Measurements from ENCODE around the gene SPATA2L. TPM values are rescaled to one million over a fixed set of nuclear protein-coding genes. Genes with fewer than 3 reads are reported as not detected.
A peak's percentile ranks its signal among the peaks of the same experiment; 100 is the strongest.

SPATA2L gene
- total and polyA plus RNA-seq, 2 of the 13 experiments (the other 11 are each of a cell fraction or from before 2014, with no cell fraction given) = 9.1 to 20.7 TPM

DNA sequence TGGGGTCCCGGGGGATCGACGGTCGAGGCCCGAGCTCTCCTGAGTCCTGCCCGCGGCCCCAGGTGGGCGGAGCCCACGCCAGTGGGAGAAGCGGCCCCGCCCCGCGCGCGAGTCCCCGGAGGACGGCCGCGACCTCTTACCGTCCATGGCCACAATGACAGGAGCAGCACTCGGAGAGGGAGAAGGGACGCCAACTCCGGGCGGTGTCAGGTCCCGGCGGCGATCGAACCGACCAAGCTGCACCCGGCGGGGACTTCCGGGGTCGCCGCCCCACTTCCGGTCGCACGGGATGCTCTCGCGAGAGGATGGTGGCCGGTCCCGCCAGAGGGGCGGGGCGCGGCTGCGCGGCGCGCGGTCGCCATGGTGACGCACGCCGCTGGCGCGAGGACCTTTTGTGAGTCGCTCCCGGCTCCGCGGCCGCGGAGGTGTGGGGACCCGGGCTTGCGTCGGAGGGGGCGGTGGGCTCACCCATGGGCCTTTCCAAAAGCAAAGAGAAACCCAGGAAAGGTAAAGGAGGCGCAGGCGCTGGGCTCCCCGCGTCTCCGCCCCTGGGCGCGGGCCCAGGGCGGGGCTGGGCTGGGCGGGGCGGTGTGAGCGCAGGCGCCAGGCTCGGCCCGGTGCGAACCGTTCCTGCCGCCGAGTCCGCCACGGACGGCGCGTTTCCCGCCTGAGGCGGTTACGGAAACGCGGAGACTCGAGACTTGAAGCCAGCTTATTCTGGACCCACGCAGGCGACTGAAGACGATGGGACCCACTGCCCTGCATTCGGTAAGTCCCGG, 43.9 kb downstream of the SPATA2L start, which contains the start of the genes CHMP1A and SPATA33:
TSS of gene CHMP1A (minus strand) at position 267 of the 779 bp plus-strand sequence. CDS start at position 147, 120 bp downstream.
TSS of gene SPATA33 (plus strand) at position 395 of the 779 bp plus-strand sequence. CDS start at position 471, 76 bp downstream.
- peak within 1 kb of the TSS; percentile 96 for H3K9ac ChIP-seq (ENCODE audit: insufficient read depth, low read depth, low read length)
- peak within 1 kb of the TSS; percentile 97 for H3K4me2 ChIP-seq (ENCODE audit: low read depth, low read length)
- H3K27ac ChIP-seq (ENCODE audit: extremely low read length, insufficient read depth, low read length) = peak within 1 kb of the TSS; percentile 64
- H3K9me3 ChIP-seq (ENCODE audit: low read length) = no peaks in the 10 kb centered on the region
- BruUV-seq (replicated peaks) = no TSS peak
- H2AFZ ChIP-seq (ENCODE audit: low read length) = peak within 1 kb of the TSS; percentile 81
- WGBS (ENCODE audit: low lambda C conversion rate) = under 1% methylated on average over 37 of the region's 99 CpGs
- peaks cover 49% of the 10 kb centered on the region for H3K79me2 ChIP-seq (ENCODE audit: insufficient read depth, low read length)
- ChIA-PET CTCF (ENCODE audit: low intra/inter-chr PET ratio, low total read pairs) (interaction anchor here (1.1 kb wide), 1 partner anchor 16 kb away, joined by 3 read pairs; no protein-coding TSS in a partner anchor), POLR2A (interaction anchor here (0.5 to 2.8 kb wide), 5 partner anchors 30 to 335 kb away, joined by 3 to 21 read pairs (median 5); partner anchors contain the start of genes CDK10 and SPATA2L)
- H3K4me3 ChIP-seq (replicated peaks in 1 of 3; ENCODE audit: insufficient read depth in 1 of 3, low read depth in 2 of 3, low read length in 3 of 3) = peak within 1 kb of the TSS; percentile 91 to 100 (median 99)
- H4K20me1 ChIP-seq (ENCODE audit: insufficient read depth, low read length) = no peaks in the 10 kb centered on the region
- DNase-seq (ENCODE audit: low spot score) = peak; percentile 78
- in situ Hi-C loops (cut with HindIII; ENCODE audit: extremely low pct_ligation_motif_present, low pct_unique_long_range_greater_than_20kb) = loop anchor here (5.0 kb wide), 1 partner anchor 45 kb away; the partner anchor contains the start of gene SPATA2L
- peaks cover 13 to 37% of the 10 kb centered on the region in 2 experiments for H3K36me3 ChIP-seq (replicated peaks in 1 of 2; ENCODE audit: control insufficient read depth in 1 of 2, insufficient read depth in 2 of 2, low read length in 2 of 2)
- intact Hi-C loops (cut with micrococcal nuclease; ENCODE audit: unreplicated experiment) = loop anchor here (2.0 kb wide), 1 partner anchor 43 kb away; the partner anchor contains the start of gene SPATA2L
- no peaks in the 10 kb centered on the region; a peak in 1 of 5 replicates for H3K27me3 ChIP-seq (ENCODE audit: control insufficient read depth in 1 of 2, insufficient read depth in 2 of 2, low read length in 2 of 2)
- peak; percentile 94 for FAIRE-seq
- peak; percentile 93 for ATAC-seq
- H3K4me1 ChIP-seq (ENCODE audit: insufficient read depth, low read length) = peaks cover 38% of the 10 kb centered on the region
- TF ChIP-seq ZNF790 (CRISPR knock-in tag; IDR thresholded peaks at IDR 0.05; ENCODE audit: borderline replicate concordance) = peak; percentile 78; the same call in 1 of the 2 replicates
- TF ChIP-seq FOSL2 (CRISPR knock-in tag; IDR thresholded peaks at IDR 0.05) = peak; percentile 33; the same call in 1 of the 2 replicates
- TF ChIP-seq ZSCAN20 (CRISPR knock-in tag; IDR thresholded peaks at IDR 0.05; ENCODE audit: borderline replicate concordance) = peak; percentile 14; the same call in 1 of the 2 replicates
- 0 out of 2 replicates have a peak, but pooled peaks have one; percentile 77 for TF ChIP-seq KDM4B (CRISPR knock-in tag; IDR thresholded peaks at IDR 0.05)
- TF ChIP-seq, protein P1, sequence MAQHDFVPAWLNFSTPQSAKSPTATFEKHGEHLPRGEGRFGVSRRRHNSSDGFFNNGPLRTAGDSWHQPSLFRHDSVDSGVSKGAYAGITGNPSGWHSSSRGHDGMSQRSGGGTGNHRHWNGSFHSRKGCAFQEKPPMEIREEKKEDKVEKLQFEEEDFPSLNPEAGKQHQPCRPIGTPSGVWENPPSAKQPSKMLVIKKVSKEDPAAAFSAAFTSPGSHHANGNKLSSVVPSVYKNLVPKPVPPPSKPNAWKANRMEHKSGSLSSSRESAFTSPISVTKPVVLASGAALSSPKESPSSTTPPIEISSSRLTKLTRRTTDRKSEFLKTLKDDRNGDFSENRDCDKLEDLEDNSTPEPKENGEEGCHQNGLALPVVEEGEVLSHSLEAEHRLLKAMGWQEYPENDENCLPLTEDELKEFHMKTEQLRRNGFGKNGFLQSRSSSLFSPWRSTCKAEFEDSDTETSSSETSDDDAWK (CRISPR knock-in tag; IDR thresholded peaks at IDR 0.05) = no peak
- TF ChIP-seq ZFP36L2 (CRISPR knock-in tag; IDR thresholded peaks at IDR 0.05) = 0 out of 2 replicates have a peak, but pooled peaks have one; percentile 40
- TF ChIP-seq ZNF274 (CRISPR knock-in tag; IDR thresholded peaks at IDR 0.05) = peak; percentile 73
- TF ChIP-seq, protein P2, sequence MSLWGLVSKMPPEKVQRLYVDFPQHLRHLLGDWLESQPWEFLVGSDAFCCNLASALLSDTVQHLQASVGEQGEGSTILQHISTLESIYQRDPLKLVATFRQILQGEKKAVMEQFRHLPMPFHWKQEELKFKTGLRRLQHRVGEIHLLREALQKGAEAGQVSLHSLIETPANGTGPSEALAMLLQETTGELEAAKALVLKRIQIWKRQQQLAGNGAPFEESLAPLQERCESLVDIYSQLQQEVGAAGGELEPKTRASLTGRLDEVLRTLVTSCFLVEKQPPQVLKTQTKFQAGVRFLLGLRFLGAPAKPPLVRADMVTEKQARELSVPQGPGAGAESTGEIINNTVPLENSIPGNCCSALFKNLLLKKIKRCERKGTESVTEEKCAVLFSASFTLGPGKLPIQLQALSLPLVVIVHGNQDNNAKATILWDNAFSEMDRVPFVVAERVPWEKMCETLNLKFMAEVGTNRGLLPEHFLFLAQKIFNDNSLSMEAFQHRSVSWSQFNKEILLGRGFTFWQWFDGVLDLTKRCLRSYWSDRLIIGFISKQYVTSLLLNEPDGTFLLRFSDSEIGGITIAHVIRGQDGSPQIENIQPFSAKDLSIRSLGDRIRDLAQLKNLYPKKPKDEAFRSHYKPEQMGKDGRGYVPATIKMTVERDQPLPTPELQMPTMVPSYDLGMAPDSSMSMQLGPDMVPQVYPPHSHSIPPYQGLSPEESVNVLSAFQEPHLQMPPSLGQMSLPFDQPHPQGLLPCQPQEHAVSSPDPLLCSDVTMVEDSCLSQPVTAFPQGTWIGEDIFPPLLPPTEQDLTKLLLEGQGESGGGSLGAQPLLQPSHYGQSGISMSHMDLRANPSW (CRISPR knock-in tag; IDR thresholded peaks at IDR 0.05; ENCODE audit: borderline replicate concordance) = peak; percentile 59; the same call in 1 of the 2 replicates
- TF ChIP-seq, protein P3, sequence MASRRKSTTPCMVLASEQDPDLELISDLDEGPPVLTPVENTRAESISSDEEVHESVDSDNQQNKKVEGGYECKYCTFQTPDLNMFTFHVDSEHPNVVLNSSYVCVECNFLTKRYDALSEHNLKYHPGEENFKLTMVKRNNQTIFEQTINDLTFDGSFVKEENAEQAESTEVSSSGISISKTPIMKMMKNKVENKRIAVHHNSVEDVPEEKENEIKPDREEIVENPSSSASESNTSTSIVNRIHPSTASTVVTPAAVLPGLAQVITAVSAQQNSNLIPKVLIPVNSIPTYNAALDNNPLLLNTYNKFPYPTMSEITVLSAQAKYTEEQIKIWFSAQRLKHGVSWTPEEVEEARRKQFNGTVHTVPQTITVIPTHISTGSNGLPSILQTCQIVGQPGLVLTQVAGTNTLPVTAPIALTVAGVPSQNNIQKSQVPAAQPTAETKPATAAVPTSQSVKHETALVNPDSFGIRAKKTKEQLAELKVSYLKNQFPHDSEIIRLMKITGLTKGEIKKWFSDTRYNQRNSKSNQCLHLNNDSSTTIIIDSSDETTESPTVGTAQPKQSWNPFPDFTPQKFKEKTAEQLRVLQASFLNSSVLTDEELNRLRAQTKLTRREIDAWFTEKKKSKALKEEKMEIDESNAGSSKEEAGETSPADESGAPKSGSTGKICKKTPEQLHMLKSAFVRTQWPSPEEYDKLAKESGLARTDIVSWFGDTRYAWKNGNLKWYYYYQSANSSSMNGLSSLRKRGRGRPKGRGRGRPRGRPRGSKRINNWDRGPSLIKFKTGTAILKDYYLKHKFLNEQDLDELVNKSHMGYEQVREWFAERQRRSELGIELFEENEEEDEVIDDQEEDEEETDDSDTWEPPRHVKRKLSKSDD (CRISPR knock-in tag; IDR thresholded peaks at IDR 0.05; ENCODE audit: low read depth) = 0 out of 2 replicates have a peak, but pooled peaks have one; percentile 39
- TF ChIP-seq, protein P4, sequence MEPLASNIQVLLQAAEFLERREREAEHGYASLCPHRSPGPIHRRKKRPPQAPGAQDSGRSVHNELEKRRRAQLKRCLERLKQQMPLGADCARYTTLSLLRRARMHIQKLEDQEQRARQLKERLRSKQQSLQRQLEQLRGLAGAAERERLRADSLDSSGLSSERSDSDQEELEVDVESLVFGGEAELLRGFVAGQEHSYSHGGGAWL (CRISPR knock-in tag; IDR thresholded peaks at IDR 0.05) = peak; percentile 86
- TF ChIP-seq ZNF431 (CRISPR knock-in tag; IDR thresholded peaks at IDR 0.05; ENCODE audit: borderline replicate concordance, low read depth) = no peak
- peak; percentile 64; the same call in 1 of the 2 replicates for TF ChIP-seq ZFP41 (CRISPR knock-in tag; IDR thresholded peaks at IDR 0.05; ENCODE audit: borderline replicate concordance)
- peak; percentile 96 for TF ChIP-seq ZMAT3 (CRISPR knock-in tag; conservative IDR thresholded peaks at IDR 0.05)
- TF ChIP-seq HDAC1 (CRISPR knock-in tag; IDR thresholded peaks at IDR 0.05) = peak; percentile 97
